T-helper 2 cell treated with Interferon-gamma antibody and Interleukin-4, amounts not matched to agents 5 μg/mL and 100 μg/mL, for 36 hours (primary cell): ENCODE data around the gene CSNK1D.

Experiments
- DNase-seq: peaks from one replicate; pipeline ENCODE4 v3.0.0; 2021; ENCODE audit warnings: low spot score
- H3K27ac Mint-ChIP-seq: one replicate; pipeline ENCODE4 v1.8.0; 2021; ENCODE audit warnings: mild to moderate bottlenecking, mixed read lengths
- H3K27me3 Mint-ChIP-seq: one replicate; pipeline ENCODE4 v1.8.0; 2021; ENCODE audit warnings: low read depth, mixed read lengths
- H3K36me3 Mint-ChIP-seq: one replicate; pipeline ENCODE4 v1.8.0; 2021; ENCODE audit warnings: low read depth, mixed read lengths
- H3K4me1 Mint-ChIP-seq: one replicate; pipeline ENCODE4 v1.8.0; 2021; ENCODE audit warnings: low read depth, mixed read lengths
- H3K4me3 Mint-ChIP-seq: one replicate; pipeline ENCODE4 v1.8.0; 2022; ENCODE audit warnings: mild to moderate bottlenecking, moderate library complexity, mixed read lengths
- H3K9me3 Mint-ChIP-seq: one replicate; pipeline ENCODE4 v1.8.0; 2021; ENCODE audit warnings: mixed read lengths

CSNK1D gene

GRCh38 chr17:82273327-82274133, at the start of gene CSNK1D:
TSS of gene CSNK1D (minus strand) at chr17:82273700. CDS start at chr17:82273381, 319 bp downstream.
- peaks cover 26% of the 10 kb centered on the region for H3K4me1 Mint-ChIP-seq
- peak; percentile 86 for DNase-seq

GRCh38 chr17:82322526-82323453, 49.3 kb upstream of the CSNK1D start:
- Mint-ChIP-seq H3K9me3 (no peaks in the 10 kb centered on the region), H3K4me1 (peaks cover 9% of the 10 kb centered on the region), H3K27ac (no peak overlapping the region), H3K27me3 (no peaks in the 10 kb centered on the region), H3K36me3 (no peaks in the 10 kb centered on the region), H3K4me3 (no peak overlapping the region)
- DNase-seq = no peak

More at GRCh38 chr17:82273327-82274133, at the start of gene CSNK1D:
- Mint-ChIP-seq H3K4me3 (peak within 1 kb of the TSS; percentile 97), H3K9me3 (no peaks in the 10 kb centered on the region), H3K27me3 (no peaks in the 10 kb centered on the region), H3K27ac (peak within 1 kb of the TSS; percentile 97), H3K36me3 (peaks cover 27% of the 10 kb centered on the region)

- DNase-seq = no peak
- Mint-ChIP-seq H3K9me3 (no peaks in the 10 kb centered on the region), H3K36me3 (no peaks in the 10 kb centered on the region), H3K4me3 (peak overlapping the region; percentile 49), H3K27ac (peak overlapping the region; percentile 41), H3K27me3 (no peaks in the 10 kb centered on the region), H3K4me1 (peaks cover 13% of the 10 kb centered on the region)
These were observed 48.5 kb upstream of the CSNK1D start for GRCh38 chr17:82321947-82322466.

DNA sequence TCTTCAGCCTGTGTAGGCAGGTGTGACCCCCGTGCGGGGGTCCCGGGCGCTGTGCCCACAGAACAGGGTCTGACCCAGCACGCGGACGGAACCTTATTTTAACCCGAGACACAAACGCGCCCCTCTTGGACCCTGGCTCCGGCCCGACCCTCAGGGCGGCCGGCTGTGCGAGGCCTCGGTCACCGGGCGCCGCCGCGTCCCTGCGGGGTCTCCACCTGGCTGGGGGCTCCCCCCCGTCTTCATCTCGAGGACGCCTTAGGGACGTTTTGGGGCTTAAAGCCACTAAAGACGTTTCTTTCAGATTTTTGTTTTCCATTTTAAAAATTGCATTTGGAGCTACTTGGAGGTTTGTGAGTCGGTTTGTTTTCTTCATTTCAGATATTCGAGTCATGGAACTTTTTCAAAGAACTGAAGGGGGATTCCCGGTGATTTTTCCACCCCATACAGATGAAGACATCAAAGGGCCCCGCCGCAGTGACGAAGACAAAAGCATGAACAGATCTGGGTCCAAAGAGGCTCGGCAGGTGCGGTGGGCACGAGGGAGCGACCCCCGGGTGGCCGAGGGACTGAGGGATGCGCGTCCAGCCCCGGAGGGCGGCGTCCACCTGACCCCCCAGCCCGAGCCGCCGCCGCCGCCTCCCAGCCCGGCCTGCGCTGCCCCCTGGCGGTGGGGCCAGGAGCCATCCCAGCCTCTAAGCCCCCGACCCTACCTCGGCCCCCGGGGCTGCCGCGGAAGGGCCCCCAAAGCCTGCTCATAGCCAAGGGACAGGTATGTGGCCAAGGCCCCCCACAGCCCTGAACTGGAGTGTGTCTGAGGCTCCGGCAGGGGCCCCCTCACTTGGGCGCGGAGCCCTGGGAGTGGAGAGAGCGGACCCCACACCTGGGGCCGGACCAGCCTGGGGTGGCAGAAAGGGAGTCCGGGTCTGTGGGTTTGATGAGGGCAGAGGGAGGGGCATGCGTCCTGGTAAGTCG, 47.7 kb upstream of the CSNK1D start:
- Mint-ChIP-seq H3K36me3 (peaks cover 2% of the 10 kb centered on the region), H3K27me3 (no peaks in the 10 kb centered on the region)
- peak; percentile 76 for DNase-seq

DNA sequence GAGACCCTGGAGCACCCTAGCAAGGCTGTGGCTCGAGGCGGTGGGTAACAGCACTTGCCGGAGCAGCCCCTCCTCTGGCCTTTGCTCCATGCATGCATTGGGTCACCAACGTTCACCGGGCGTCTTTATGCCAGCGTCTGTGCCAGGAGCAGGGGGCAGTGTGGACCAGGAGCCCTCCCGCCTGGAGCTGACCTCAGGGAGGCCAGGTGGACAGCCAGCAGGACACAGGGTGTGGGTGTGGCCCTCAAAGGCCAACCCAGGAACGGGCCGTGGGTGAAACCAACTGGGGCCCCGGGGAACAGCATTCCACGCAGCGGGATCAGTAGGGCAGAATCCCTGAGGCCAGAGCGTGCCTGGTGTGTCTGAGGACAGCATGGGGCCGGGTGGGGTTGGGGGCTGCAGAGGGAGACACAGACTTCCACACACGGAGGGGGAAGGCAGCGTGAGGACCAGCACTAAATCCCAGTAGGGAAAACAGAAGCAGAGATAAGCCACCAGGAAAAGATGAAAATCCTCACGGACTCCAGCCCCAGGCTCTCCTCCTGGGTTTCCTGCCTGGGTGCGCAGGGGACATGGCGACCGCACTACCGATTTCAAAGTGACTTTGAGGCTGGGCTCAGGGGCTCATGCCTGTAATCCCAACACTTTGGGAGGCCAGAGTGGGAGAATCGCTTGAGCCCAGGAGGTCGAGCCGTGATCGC, 46.8 kb upstream of the CSNK1D start:
- H3K27ac Mint-ChIP-seq = no peak overlapping the region
- peaks cover 7% of the 10 kb centered on the region for H3K36me3 Mint-ChIP-seq
- H3K27me3 Mint-ChIP-seq = no peaks in the 10 kb centered on the region
- H3K4me1 Mint-ChIP-seq = peaks cover 19% of the 10 kb centered on the region
- no peak for DNase-seq
- H3K9me3 Mint-ChIP-seq = no peaks in the 10 kb centered on the region
- peak overlapping the region; percentile 21 for H3K4me3 Mint-ChIP-seq

More for the DNA sequence above, 47.7 kb upstream of the CSNK1D start:
- Mint-ChIP-seq H3K4me3 (peak overlapping the region; percentile 81), H3K9me3 (no peaks in the 10 kb centered on the region), H3K4me1 (peaks cover 13% of the 10 kb centered on the region), H3K27ac (peak overlapping the region; percentile 85)

GRCh38 chr17:82319619-82320062, 46.1 kb upstream of the CSNK1D start:
- H3K27ac Mint-ChIP-seq = no peak overlapping the region
- H3K36me3 Mint-ChIP-seq = peaks cover 7% of the 10 kb centered on the region
- no peak overlapping the region for H3K4me3 Mint-ChIP-seq
- no peaks in the 10 kb centered on the region for H3K9me3 Mint-ChIP-seq
- H3K27me3 Mint-ChIP-seq = no peaks in the 10 kb centered on the region
- H3K4me1 Mint-ChIP-seq = peaks cover 17% of the 10 kb centered on the region
- DNase-seq = no peak

DNA sequence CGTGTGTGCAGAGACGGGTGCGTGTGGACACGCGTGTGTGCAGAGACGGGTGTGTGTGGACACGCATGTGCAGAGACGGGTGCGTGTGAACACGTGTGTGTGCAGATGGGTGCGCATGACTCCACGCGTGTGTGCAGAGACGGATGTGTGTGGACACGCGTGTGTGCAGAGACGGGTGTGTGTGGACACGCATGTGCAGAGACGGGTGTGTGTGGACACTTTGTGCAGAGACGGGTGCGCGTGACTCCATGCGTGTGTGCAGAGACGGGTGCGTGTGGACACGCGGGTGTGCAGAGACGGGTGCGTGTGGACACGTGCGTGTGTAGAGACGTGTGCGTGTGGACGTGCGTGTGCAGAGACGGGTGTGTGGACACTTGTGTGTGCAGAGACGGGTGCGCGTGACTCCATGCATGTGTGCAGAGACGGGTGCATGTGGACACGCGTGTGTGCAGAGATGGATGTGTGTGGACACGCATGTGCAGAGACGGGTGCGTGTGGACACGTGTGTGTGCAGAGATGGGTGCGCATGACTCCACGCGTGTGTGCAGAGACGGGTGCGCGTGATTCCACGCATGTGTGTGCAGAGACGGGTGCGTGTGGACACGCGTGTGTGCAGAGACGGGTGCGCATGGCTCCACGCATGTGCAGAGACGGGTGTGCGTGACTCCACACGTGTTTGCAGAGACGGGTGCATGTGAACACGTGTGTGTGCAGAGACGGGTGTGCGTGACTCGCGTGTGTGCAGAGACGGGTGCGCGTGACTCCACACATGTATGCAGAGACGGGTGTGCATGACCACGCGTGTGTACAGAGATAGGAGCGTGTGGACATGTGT, 45.5 kb upstream of the CSNK1D start:
- Mint-ChIP-seq H3K27me3 (no peaks in the 10 kb centered on the region), H3K36me3 (peaks cover 9% of the 10 kb centered on the region), H3K4me1 (peaks cover 17% of the 10 kb centered on the region), H3K4me3 (no peak overlapping the region), H3K9me3 (no peaks in the 10 kb centered on the region), H3K27ac (no peak overlapping the region)
- no peak for DNase-seq

GRCh38 chr17:82318169-82318498, 44.6 kb upstream of the CSNK1D start:
- peaks cover 17% of the 10 kb centered on the region for H3K4me1 Mint-ChIP-seq
- H3K9me3 Mint-ChIP-seq = no peaks in the 10 kb centered on the region
- no peak overlapping the region for H3K27ac Mint-ChIP-seq
- no peaks in the 10 kb centered on the region for H3K27me3 Mint-ChIP-seq
- peaks cover 16% of the 10 kb centered on the region for H3K36me3 Mint-ChIP-seq
- no peak for DNase-seq
- H3K4me3 Mint-ChIP-seq = no peak overlapping the region

DNA sequence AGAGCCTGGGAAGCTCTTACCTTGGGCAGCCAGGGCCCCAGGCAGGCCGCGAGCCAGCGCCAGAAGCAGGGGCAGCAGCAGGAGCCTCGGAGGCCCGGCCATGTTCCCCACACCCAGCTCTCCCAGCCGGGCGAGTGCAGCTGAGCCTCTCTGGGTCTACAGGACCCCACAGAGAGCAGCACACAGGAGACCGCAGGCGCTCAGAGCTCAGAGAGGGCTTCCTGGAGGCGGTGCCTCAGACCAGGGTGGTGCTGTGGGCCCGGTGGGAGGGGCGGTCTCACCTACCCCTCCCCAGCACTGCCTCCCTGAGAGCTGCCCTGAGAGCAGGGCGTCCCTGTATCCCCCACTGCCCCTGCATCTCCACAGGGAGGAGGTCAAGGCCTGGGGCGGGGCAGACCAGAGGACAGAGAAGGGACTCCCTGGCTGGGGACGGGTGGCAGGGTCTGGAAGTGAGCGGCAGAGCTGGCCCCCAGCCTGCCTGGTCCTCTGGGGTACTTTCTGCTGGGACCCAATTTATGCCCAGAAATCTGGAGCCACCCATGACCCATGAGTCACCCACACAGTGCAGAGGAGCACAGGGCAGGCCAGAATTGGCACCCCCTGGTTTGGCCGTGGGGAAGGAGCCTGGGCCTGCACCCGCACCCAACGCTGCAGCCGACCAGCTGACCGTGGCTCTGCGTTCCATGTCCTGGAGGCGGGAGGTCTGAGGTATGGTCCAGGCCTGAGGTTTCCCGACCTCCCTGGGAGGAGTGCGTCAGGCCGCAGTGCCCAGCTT, 44.1 kb upstream of the CSNK1D start, which contains the start of gene CD7:
TSS of gene CD7 (minus strand) at position 215 of the 775 bp plus-strand sequence. CDS start at position 102, 113 bp downstream.
- peak; percentile 62 for DNase-seq
- H3K4me1 Mint-ChIP-seq = peaks cover 17% of the 10 kb centered on the region
- peaks cover 16% of the 10 kb centered on the region for H3K36me3 Mint-ChIP-seq
- H3K9me3 Mint-ChIP-seq = no peaks in the 10 kb centered on the region
- peak within 1 kb of the TSS; percentile 86 for H3K27ac Mint-ChIP-seq
- H3K27me3 Mint-ChIP-seq = no peaks in the 10 kb centered on the region
- no peak within 1 kb of the TSS for H3K4me3 Mint-ChIP-seq

- no peak for DNase-seq
These were observed 43.3 kb upstream of the CSNK1D start for GRCh38 chr17:82316651-82317393.

More at GRCh38 chr17:82316651-82317393, 43.3 kb upstream of the CSNK1D start:
- Mint-ChIP-seq H3K36me3 (peaks cover 16% of the 10 kb centered on the region), H3K27ac (peak overlapping the region; percentile 78), H3K9me3 (no peaks in the 10 kb centered on the region), H3K4me3 (no peak overlapping the region), H3K4me1 (peaks cover 17% of the 10 kb centered on the region), H3K27me3 (no peaks in the 10 kb centered on the region)
